GM12878 (cell line): Measurements from ENCODE around the gene HTRA2. TPM values are rescaled to one million over a fixed set of nuclear protein-coding genes. Genes with fewer than 3 reads are reported as not detected.

ENCODE experiments used
- ATAC-seq: fragments of 200-7000 bp; cut with Tn5 transposase; 3 replicates; pipeline ENCODE4 v1.9.1; 2020; ENCODE audit warnings: mild to moderate bottlenecking, moderate library complexity
- BruUV-seq: library from RNA; stranded (reverse); fragments of 400-500 nt; replicated peaks from 2 replicates; lab custom pipeline; 2021; lab: Mats Ljungman, UMichigan
- CTCF ChIA-PET: fragments of 300-600 bp; sonication (Branson Sonifier 250); formaldehyde crosslinking; extraction: SDS; loops from one replicate; lab custom pipeline; 2021; ENCODE audit warnings: inconsistent platforms; lab: Yijun Ruan, JAX
- POLR2A ChIA-PET: fragments of 350-600 bp; formaldehyde crosslinking; extraction: SDS; loops from one replicate; lab custom pipeline; 2021; ENCODE audit warnings: inconsistent platforms; lab: Charles Lee
- RAD21 ChIA-PET: fragments of 300-600 bp; sonication (Branson Sonifier 250); formaldehyde crosslinking; loops from one replicate; lab custom pipeline; 2023; ENCODE audit warnings: antibody characterized with exemption; ENCODE audit not compliant: unreplicated experiment; lab: Charles Lee
- SMC1A ChIA-PET: fragments of 300-600 bp; sonication (Branson Sonifier 250); formaldehyde crosslinking; loops from one replicate; lab custom pipeline; 2023; ENCODE audit not compliant: unreplicated experiment, uncharacterized antibody; lab: Charles Lee
- DNase-seq: peaks from one replicate; pipeline ENCODE4 v3.0.0-alpha.2; 2011; ENCODE audit warnings: low read depth, low spot score
- FAIRE-seq: peaks from 3 replicates; lab custom pipeline; 2011; peaks lifted over from hg19 to GRCh38; lab: Jason Lieb, UNC
- H2AFZ ChIP-seq: 2 replicates; pipeline ENCODE4 v1.6.0; 2011; ENCODE audit warnings: low read depth, low read length, control low read depth; ENCODE audit not compliant: control insufficient read depth
- H3K27ac ChIP-seq: 2 replicates; pipeline ENCODE4 v1.5.1; 2011; ENCODE audit warnings: control low read depth; ENCODE audit not compliant: control insufficient read depth, insufficient read depth
- H3K27me3 ChIP-seq, 2 experiments: replicated peaks in 1 of 2; 2 replicates each; pipeline versions ENCODE4 v1.6.0 to v1.6.1; 2011; ENCODE audit warnings: low read length in 1 of 2; ENCODE audit not compliant: control insufficient read depth in 2 of 2, insufficient read depth in 2 of 2
- H3K36me3 ChIP-seq, 2 experiments: 2 replicates each; pipeline ENCODE4 v1.5.1; 2011; ENCODE audit warnings: low read length in 1 of 2; ENCODE audit not compliant: control insufficient read depth in 2 of 2, insufficient read depth in 2 of 2
- H3K4me1 ChIP-seq: 2 replicates; pipeline ENCODE4 v1.6.1; 2011; ENCODE audit warnings: mild to moderate bottlenecking, low read length, moderate library complexity, mixed read lengths; ENCODE audit not compliant: control insufficient read depth, insufficient read depth
- H3K4me2 ChIP-seq: 2 replicates; pipeline ENCODE4 v1.6.0; 2011; ENCODE audit warnings: control low read depth; ENCODE audit not compliant: control insufficient read depth, insufficient read depth
- H3K4me3 ChIP-seq: fragments of 200-600 bp; sonication (generic); 2 replicates; pipeline ENCODE4 v1.5.1; 2016
- H3K79me2 ChIP-seq: 2 replicates; pipeline ENCODE4 v1.6.0; 2011; ENCODE audit warnings: low read length; ENCODE audit not compliant: control insufficient read depth, insufficient read depth
- H3K9ac ChIP-seq: 2 replicates; pipeline ENCODE4 v1.8.0; 2011; ENCODE audit warnings: low read length, control low read depth, mixed read lengths; ENCODE audit not compliant: control insufficient read depth, insufficient read depth
- H3K9me3 ChIP-seq: replicated peaks from 3 replicates; pipeline ENCODE4 v1.5.1; 2011; ENCODE audit warnings: mild to moderate bottlenecking, low read length; ENCODE audit not compliant: control insufficient read depth, insufficient read depth
- H4K20me1 ChIP-seq: 2 replicates; pipeline ENCODE4 v1.6.0; 2011; ENCODE audit not compliant: control insufficient read depth, insufficient read depth
- CTCF ChIP-seq, 3 experiments: IDR thresholded peaks in 2 of 3; conservative IDR thresholded peaks in 1 of 3; 2 replicates each; pipeline ENCODE4 v1.5.1; 2011; ENCODE audit warnings: low read depth in 3 of 3, low read length in 3 of 3, mild to moderate bottlenecking in 3 of 3, control low read depth in 2 of 3, moderate library complexity in 2 of 3, inconsistent platforms in 1 of 3, mixed read lengths in 1 of 3; ENCODE audit not compliant: control insufficient read depth in 2 of 3, insufficient read depth in 1 of 3; ENCODE audit errors: extremely low read depth in 1 of 3
- KLF5 ChIP-seq: fragments of 450-650 bp; IDR thresholded peaks from 2 replicates; pipeline ENCODE4 v1.6.1; 2014; ENCODE audit warnings: mild to moderate bottlenecking; ENCODE audit not compliant: partially characterized antibody
- RAD21 ChIP-seq: IDR thresholded peaks from 2 replicates; pipeline ENCODE4 v1.6.1; 2011; ENCODE audit warnings: mild to moderate bottlenecking, low read depth, low read length, moderate library complexity; ENCODE audit not compliant: insufficient read depth
- SMC3 ChIP-seq: IDR thresholded peaks from 2 replicates; pipeline ENCODE4 v1.6.1; 2011; ENCODE audit warnings: low read length, improper control_type of control experiment, borderline replicate concordance
- SPI1 ChIP-seq: IDR thresholded peaks from 2 replicates; pipeline ENCODE4 v1.6.1; 2011; ENCODE audit warnings: low read depth, mild to moderate bottlenecking, low read length, moderate library complexity, borderline replicate concordance; ENCODE audit not compliant: insufficient read depth
- TBL1XR1 ChIP-seq: IDR thresholded peaks from 2 replicates; pipeline ENCODE4 v1.6.1; 2012; ENCODE audit warnings: low read depth, low read length, improper control_type of control experiment
- WGBS: methylation state at CpG from one replicate; pipeline ENCODE4 v1.1.6; 2016; ENCODE audit warnings: low lambda C conversion rate; ENCODE audit not compliant: insufficient replicate concordance, insufficient coverage; ENCODE audit errors: missing lambda C conversion rate; 5-methylcytosine and 5-hydroxymethylcytosine counted together
- in situ Hi-C: fragments of 300-500 bp; cut with MboI; formaldehyde crosslinking; loops from 9 replicates; pipeline ENCODE4 v1.14.3; 2018; ENCODE audit warnings: mixed read lengths
- intact Hi-C: fragments of 100-400 bp; cut with micrococcal nuclease; formaldehyde crosslinking; loops from one replicate; pipeline ENCODE4 v1.14.2; 2022; ENCODE audit not compliant: unreplicated experiment
- polyA plus RNA-seq, 11 experiments: library from polyadenylated mRNA; depleted of rRNA in 4 of 11; unstranded in 6 of 11; stranded (reverse) in 5 of 11; fragments of >200 nt; fragmentation: Nextera tagmentation in 4 of 11; fragmentation: Illumina TruSeq in 1 of 11; extraction: Ambion mirVana in 4 of 11; extraction: Trizol in 1 of 11; gene quantifications; 1 replicate in 1 of 11; 2 replicates in 10 of 11; pipeline versions ENCODE4 v1.2.1 to v1.2.3, GENCODE V29; 2011 to 2016; ENCODE audit warnings: inconsistent platforms in 2 of 11, missing spikeins in 2 of 11, low read depth in 1 of 11
- total RNA-seq, 4 experiments: library from RNA; depleted of rRNA in 3 of 4; stranded (reverse); fragments of >200 nt in 3 of 4; fragmentation: Illumina TruSeq in 1 of 4; extraction: Trizol in 1 of 4; gene quantifications; 2 replicates each; pipeline versions ENCODE4 v1.2.1 to v1.2.3, GENCODE V29; 2013 to 2021

The HTRA2 gene
- total and polyA plus RNA-seq, 10 of the 15 experiments (the other 5 are each of a cell fraction or from before 2014, with no cell fraction given): 42.3 to 73.9 (median 54.6) TPM

GRCh38 chr2:74531666-74532065, 1.9 kb downstream of the HTRA2 start:
- SMC1A ChIA-PET: interaction anchor here (0.6 to 9.9 kb wide), 24 partner anchors 11 to 606 kb away, joined by 3 to 208 read pairs (median 8); partner anchors contain the start of genes CCDC142, INO80B, PCGF1 and TTC31
- peaks cover 50% of the 10 kb centered on the region for H3K79me2 ChIP-seq
- intact Hi-C loops: loop anchor here (1.0 kb wide), 1 partner anchor 48 kb away; the partner anchor contains the start of gene TTC31
- RAD21 ChIA-PET: interaction anchor here (0.9 to 7.5 kb wide), 17 partner anchors 13 to 282 kb away, joined by 3 to 158 read pairs (median 5); partner anchors contain the start of genes CCDC142, LOXL3, PCGF1 and TTC31
- no peaks in the 10 kb centered on the region for H3K27me3 ChIP-seq
- WGBS: 58% methylated on average over 7 of the region's 7 CpGs
- peak overlapping the region; percentile 94 for H3K4me3 ChIP-seq
- CTCF ChIA-PET: interaction anchor here (0.9 to 10.4 kb wide), 26 partner anchors 14 to 282 kb away, joined by 3 to 226 read pairs (median 5); partner anchors contain the start of genes CCDC142, MOGS, MRPL53 and PCGF1
- H3K4me1 ChIP-seq: peaks cover 28% of the 10 kb centered on the region
- H4K20me1 ChIP-seq: no peaks in the 10 kb centered on the region
- ATAC-seq (no peak), DNase-seq (no peak), FAIRE-seq (no peak)
- H3K4me2 ChIP-seq: peak overlapping the region; percentile 95
- peak overlapping the region; percentile 96 for H3K27ac ChIP-seq
- POLR2A ChIA-PET: interaction anchor here (0.5 to 5.4 kb wide), 18 partner anchors 7 to 354 kb away, joined by 3 to 66 read pairs (median 6); partner anchors contain the start of genes CCDC142, INO80B, MOB1A and PCGF1
- in situ Hi-C loops: no loop called here
- peaks cover 12 to 35% of the 10 kb centered on the region in 2 experiments for H3K36me3 ChIP-seq
- TF ChIP-seq SPI1 (peak; percentile 5; the same call in 1 of the 2 replicates), KLF5 (no peak)
- H3K9ac ChIP-seq: peak overlapping the region; percentile 92
- no peak overlapping the region for H2AFZ ChIP-seq
- no TSS peak for BruUV-seq
- no peaks in the 10 kb centered on the region for H3K9me3 ChIP-seq

GRCh38 chr2:74532222-74532621, 2.5 kb downstream of the HTRA2 start:
- intact Hi-C loops: loop anchor here (1.0 kb wide), 1 partner anchor 49 kb away; the partner anchor contains the start of gene TTC31
- peaks cover 49% of the 10 kb centered on the region for H3K79me2 ChIP-seq
- no peak overlapping the region for H3K9ac ChIP-seq
- H3K4me2 ChIP-seq: peak overlapping the region; percentile 95
- no peaks in the 10 kb centered on the region for H4K20me1 ChIP-seq
- no peaks in the 10 kb centered on the region for H3K27me3 ChIP-seq
- ChIA-PET SMC1A (interaction anchor here (0.6 to 9.9 kb wide), 24 partner anchors 14 to 197 kb away, joined by 3 to 208 read pairs (median 8); partner anchors contain the start of genes CCDC142, INO80B, PCGF1 and TTC31), CTCF (interaction anchor here (0.5 to 10.4 kb wide), 27 partner anchors 14 to 570 kb away, joined by 3 to 226 read pairs (median 5); partner anchors contain the start of genes CCDC142, MOGS, MRPL53 and PCGF1), RAD21 (interaction anchor here (0.9 to 7.5 kb wide), 17 partner anchors 12 to 282 kb away, joined by 3 to 158 read pairs (median 4); partner anchors contain the start of genes CCDC142, LOXL3, PCGF1 and TTC31), POLR2A (interaction anchor here (0.5 to 5.4 kb wide), 13 partner anchors 14 to 77 kb away, joined by 3 to 66 read pairs (median 6); partner anchors contain the start of genes CCDC142, INO80B, PCGF1 and TTC31)
- H2AFZ ChIP-seq: no peak overlapping the region
- no peaks in the 10 kb centered on the region for H3K9me3 ChIP-seq
- H3K4me3 ChIP-seq: peak overlapping the region; percentile 94; the same call in 1 of the 2 replicates
- H3K27ac ChIP-seq: peak overlapping the region; percentile 96; the same call in 1 of the 2 replicates
- ATAC-seq: no peak
- FAIRE-seq: peak; percentile 44
- TF ChIP-seq RAD21 (peak; percentile 70), CTCF (IDR thresholded peaks at IDR 0.05 in 2 of 3, conservative IDR thresholded peaks at IDR 0.05 in 1 of 3; ENCODE audit: control insufficient read depth in 2 of 3, extremely low read depth in 1 of 3, insufficient read depth in 1 of 3, low read depth in 3 of 3, low read length in 3 of 3) (peak; percentile 25 to 60 (median 41); a peak in 4 of 6 replicates), TBL1XR1 (no peak), SMC3 (peak; percentile 44; the same call in 1 of the 2 replicates)
- H3K4me1 ChIP-seq: peaks cover 23% of the 10 kb centered on the region
- no TSS peak for BruUV-seq
- no peak for DNase-seq
- peaks cover 9 to 29% of the 10 kb centered on the region in 2 experiments for H3K36me3 ChIP-seq
- in situ Hi-C loops: no loop called here
